ENCODE data around the gene SLC9A4.
"Not testable (repeated sequence)": the region's sequence is repeated elsewhere in the genome, so short reads cannot be mapped to it uniquely, and the experiment has no call there.

Gene SLC9A4

DNA sequence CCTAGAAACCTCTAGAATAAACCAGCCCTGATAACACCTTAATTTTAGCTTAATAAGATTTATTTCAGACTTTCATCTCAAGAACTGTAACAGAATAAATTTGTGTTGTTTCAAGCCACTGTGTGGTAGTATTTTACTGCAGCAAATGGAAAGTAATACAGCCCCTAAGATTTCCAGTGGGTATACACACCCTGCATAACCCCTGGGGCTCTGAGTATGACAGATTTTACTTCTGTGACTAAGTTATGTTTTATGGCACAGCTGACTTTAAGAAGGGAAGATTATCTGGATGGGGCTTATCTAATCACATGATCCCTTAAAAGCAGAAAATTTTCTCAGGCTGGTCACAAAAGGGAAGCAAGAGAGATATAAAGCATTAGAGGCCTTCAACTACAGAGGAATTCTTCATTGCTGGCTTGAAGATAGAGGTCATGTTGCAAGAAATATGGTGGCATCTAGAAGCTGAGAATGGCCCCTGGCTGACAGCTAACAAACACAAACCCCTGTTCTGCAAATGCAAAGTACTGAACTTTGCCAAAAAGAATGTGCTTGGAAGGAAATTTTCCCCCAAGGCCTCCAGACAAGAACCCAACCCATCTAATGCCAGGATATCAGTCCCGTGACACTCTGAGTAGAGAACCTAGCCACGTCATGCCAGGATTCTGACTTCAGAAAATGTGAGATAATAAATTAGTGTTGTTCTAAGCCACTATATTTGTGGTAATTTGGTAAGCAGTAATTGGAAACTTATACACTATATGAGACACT, 78.5 kb downstream of the SLC9A4 start:
- no peak for DNase-seq

- no peak for DNase-seq
Measured at GRCh38 chr2:102553601-102554000, 80.6 kb downstream of the SLC9A4 start.

- DNase-seq = no peak
Measured at GRCh38 chr2:102558463-102558862, 85.4 kb downstream of the SLC9A4 start.

DNA sequence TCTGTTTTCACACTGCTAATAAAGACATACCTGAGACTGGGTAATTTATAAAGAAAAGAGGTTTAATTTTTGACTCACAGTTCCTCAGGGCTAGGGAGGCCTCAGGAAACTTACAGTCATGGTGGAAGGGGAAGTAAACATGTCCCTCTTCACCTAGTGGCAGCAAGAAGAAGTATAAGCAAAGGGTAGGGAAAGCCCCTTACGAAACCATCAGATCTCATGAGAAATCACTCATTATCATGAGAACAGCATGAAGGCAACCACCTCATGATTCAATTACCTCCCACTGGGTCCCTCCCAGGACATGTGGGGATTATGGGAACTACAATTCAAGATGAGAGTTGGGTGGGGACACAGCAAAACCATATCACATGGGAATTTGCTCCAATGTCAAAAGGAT, 89.5 kb downstream of the SLC9A4 start:
- DNase-seq = not testable (repeated sequence)

DNA sequence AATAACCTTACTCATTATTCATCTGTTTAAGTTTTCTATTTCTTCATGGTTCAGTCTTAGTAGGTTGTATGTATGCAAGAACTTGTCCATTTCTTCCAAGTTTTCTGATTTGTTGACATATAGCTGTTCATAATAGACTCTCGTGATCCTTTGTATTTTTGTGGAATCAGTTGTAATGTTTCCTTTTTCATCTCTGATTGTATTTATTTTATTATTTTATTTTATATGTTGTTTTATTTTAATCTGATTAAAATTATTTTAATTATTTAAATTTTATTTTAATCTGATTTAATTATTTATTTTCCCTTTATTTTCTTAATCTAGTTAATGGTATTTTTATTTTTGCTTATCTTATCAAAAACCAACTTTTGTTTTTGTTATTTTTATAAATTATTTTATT, 102.9 kb downstream of the SLC9A4 start:
- no peak for DNase-seq

- no peak for DNase-seq
Measured at GRCh38 chr2:102578376-102578775, 105.3 kb downstream of the SLC9A4 start.

GRCh38 chr2:102581911-102582310, 108.9 kb downstream of the SLC9A4 start:
- no peak for DNase-seq

DNA sequence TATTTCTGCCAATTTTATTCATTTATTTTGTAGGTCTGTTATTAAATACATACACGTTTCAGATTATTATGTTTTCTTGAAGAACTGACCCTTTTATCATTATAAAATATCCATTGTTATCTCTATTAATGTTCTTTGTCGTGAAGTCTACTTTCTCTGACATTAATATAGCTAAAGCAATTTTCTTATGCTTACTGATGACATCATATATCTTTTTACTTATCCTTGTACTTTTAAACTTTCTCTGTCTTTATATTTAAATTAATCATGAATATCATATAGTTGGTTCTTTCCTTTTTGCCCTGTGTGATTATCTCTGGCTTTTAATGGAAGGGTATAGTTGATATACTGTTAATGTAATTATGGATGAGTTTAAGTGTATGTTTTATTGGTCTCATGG, 109.8 kb downstream of the SLC9A4 start:
- no peak for DNase-seq
